ENCODE results near the gene WAPL. TPM values are rescaled to one million over a fixed set of nuclear protein-coding genes. Genes with fewer than 3 reads are reported as not detected.
A peak's percentile ranks its signal among the peaks of the same experiment; 100 is the strongest.

WAPL gene
- total and polyA plus RNA-seq, 10 of the 15 experiments (the other 5 are each of a cell fraction or from before 2014, with no cell fraction given): 15.7 to 45.8 (median 29.0) TPM

GRCh38 chr10:86389441-86390193 is 132.0 kb downstream of the WAPL start (continued):
- TF ChIP-seq, protein P1, sequence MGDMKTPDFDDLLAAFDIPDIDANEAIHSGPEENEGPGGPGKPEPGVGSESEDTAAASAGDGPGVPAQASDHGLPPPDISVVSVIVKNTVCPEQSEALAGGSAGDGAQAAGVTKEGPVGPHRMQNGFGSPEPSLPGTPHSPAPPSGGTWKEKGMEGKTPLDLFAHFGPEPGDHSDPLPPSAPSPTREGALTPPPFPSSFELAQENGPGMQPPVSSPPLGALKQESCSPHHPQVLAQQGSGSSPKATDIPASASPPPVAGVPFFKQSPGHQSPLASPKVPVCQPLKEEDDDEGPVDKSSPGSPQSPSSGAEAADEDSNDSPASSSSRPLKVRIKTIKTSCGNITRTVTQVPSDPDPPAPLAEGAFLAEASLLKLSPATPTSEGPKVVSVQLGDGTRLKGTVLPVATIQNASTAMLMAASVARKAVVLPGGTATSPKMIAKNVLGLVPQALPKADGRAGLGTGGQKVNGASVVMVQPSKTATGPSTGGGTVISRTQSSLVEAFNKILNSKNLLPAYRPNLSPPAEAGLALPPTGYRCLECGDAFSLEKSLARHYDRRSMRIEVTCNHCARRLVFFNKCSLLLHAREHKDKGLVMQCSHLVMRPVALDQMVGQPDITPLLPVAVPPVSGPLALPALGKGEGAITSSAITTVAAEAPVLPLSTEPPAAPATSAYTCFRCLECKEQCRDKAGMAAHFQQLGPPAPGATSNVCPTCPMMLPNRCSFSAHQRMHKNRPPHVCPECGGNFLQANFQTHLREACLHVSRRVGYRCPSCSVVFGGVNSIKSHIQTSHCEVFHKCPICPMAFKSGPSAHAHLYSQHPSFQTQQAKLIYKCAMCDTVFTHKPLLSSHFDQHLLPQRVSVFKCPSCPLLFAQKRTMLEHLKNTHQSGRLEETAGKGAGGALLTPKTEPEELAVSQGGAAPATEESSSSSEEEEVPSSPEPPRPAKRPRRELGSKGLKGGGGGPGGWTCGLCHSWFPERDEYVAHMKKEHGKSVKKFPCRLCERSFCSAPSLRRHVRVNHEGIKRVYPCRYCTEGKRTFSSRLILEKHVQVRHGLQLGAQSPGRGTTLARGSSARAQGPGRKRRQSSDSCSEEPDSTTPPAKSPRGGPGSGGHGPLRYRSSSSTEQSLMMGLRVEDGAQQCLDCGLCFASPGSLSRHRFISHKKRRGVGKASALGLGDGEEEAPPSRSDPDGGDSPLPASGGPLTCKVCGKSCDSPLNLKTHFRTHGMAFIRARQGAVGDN (IDR thresholded peaks at IDR 0.05): peak; percentile 49; the same call in 1 of the 2 replicates
- TF ChIP-seq SUPT20H (IDR thresholded peaks at IDR 0.05; ENCODE audit: borderline replicate concordance, control insufficient read depth, low read depth, low read length): no peak
- peak; percentile 71 for TF ChIP-seq SIN3A (IDR thresholded peaks at IDR 0.05; ENCODE audit: low read depth, low read length)
- no peak for TF ChIP-seq MYC (IDR thresholded peaks at IDR 0.05; ENCODE audit: insufficient read depth, insufficient read length, insufficient replicate concordance, low read length, severe bottlenecking)
- peak; percentile 76 for TF ChIP-seq LARP7 (IDR thresholded peaks at IDR 0.05)
- no peak for TF ChIP-seq STAT1 (conservative IDR thresholded peaks at IDR 0.05)
- TF ChIP-seq ASH2L (IDR thresholded peaks at IDR 0.05; ENCODE audit: borderline replicate concordance, low read depth): no peak
- no peak for TF ChIP-seq PKNOX1 (IDR thresholded peaks at IDR 0.05)
- peak; percentile 80; the same call in 1 of the 2 replicates for TF ChIP-seq TCF12 (IDR thresholded peaks at IDR 0.05; ENCODE audit: low read depth, low read length)
- no peak for TF ChIP-seq CEBPB (IDR thresholded peaks at IDR 0.05; ENCODE audit: borderline replicate concordance in 1 of 2, low read depth in 2 of 2, low read length in 2 of 2)
- TF ChIP-seq POLR2AphosphoS5 (IDR thresholded peaks at IDR 0.05; ENCODE audit: low read length): peak; percentile 31; the same call in 1 of the 2 replicates
